Measurements from ENCODE around the gene SKAP1. TPM values are rescaled to one million over a fixed set of nuclear protein-coding genes. Genes with fewer than 3 reads are reported as not detected.

SKAP1 gene
- total RNA-seq, 2 experiments from 2014 or later = 1.2 TPM; not detected in 1

DNA sequence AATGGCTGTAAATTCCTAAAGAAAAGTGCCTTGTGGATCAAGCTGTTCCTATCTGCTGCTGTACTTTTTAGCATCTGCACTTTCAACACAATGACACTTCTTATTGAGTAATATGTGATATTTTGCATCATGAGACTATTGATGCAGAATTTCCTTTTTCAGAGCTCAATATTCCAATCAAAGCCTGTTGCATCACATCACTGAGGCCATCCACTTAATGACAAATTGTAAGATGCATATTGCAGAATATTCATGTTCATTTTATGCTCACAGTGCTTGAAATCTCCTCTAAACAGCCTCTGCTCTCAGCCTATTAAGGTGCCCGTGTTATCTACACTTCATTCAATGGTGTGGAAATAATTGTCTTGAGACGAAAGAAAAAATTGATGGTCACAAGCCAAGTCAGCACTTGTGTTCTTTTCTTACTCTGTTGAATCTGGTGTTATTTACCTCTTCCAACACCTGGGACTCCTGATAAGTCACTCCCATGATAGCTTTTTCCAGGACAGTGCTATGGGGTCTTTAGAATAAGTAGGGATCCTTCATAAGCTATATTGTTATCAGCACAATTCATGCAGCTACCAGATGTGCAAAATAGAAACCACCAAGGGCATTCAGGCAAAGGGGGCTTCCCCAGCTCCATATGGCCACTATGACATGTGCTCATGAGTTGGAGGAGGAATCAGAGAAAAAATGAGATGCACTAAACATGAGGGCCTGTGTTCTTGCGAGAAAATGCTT is 9.3 kb upstream of the SKAP1 start:
- intact Hi-C loops (cut with micrococcal nuclease; ENCODE audit: unreplicated experiment) = no loop called here
- Histone ChIP-seq H3K79me2 (ENCODE audit: insufficient read depth, low read depth, low read length) (no peaks in the 10 kb centered on the region), H3K4me3 (ENCODE audit: low read depth, low read length, poor library complexity, severe bottlenecking) (peak overlapping the region; percentile 10), H3K9me2 (ENCODE audit: insufficient read depth, low read length) (no peaks in the 10 kb centered on the region), H2AFZ (ENCODE audit: low read length) (peak overlapping the region; percentile 70; the same call in 1 of the 2 replicates), H3K4me2 (ENCODE audit: low read length) (peak overlapping the region; percentile 83), H3K4me1 (ENCODE audit: insufficient read depth, low read length, poor library complexity, severe bottlenecking) (peaks cover 70% of the 10 kb centered on the region), H3K27ac (ENCODE audit: low read depth, low read length, poor library complexity, severe bottlenecking) (peak overlapping the region; percentile 96), H3K36me3 (ENCODE audit: insufficient read depth, low read length) (no peaks in the 10 kb centered on the region), H3K9me3 (ENCODE audit: low read length) (no peaks in the 10 kb centered on the region), H4K20me1 (ENCODE audit: insufficient read depth, low read length) (no peaks in the 10 kb centered on the region)
- CTCF ChIA-PET (ENCODE audit: unreplicated experiment) = interaction anchor here (0.7 kb wide), 1 partner anchor 64 kb away, joined by 3 read pairs; no protein-coding TSS in a partner anchor
- POLR2A ChIA-PET = interaction anchor here (0.6 to 4.0 kb wide), 6 partner anchors 11 to 173 kb away, joined by 3 to 37 read pairs (median 4); no protein-coding TSS in a partner anchor
- no TSS peak for BruUV-seq (replicated peaks)
- peak; percentile 47 for DNase-seq (ENCODE audit: low spot score)
- no peak for TF ChIP-seq EZH2phosphoT487 (IDR thresholded peaks at IDR 0.05; ENCODE audit: borderline replicate concordance, low read depth, low read length)
- TF ChIP-seq, protein P1, sequence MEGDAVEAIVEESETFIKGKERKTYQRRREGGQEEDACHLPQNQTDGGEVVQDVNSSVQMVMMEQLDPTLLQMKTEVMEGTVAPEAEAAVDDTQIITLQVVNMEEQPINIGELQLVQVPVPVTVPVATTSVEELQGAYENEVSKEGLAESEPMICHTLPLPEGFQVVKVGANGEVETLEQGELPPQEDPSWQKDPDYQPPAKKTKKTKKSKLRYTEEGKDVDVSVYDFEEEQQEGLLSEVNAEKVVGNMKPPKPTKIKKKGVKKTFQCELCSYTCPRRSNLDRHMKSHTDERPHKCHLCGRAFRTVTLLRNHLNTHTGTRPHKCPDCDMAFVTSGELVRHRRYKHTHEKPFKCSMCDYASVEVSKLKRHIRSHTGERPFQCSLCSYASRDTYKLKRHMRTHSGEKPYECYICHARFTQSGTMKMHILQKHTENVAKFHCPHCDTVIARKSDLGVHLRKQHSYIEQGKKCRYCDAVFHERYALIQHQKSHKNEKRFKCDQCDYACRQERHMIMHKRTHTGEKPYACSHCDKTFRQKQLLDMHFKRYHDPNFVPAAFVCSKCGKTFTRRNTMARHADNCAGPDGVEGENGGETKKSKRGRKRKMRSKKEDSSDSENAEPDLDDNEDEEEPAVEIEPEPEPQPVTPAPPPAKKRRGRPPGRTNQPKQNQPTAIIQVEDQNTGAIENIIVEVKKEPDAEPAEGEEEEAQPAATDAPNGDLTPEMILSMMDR (conservative IDR thresholded peaks at IDR 0.05; ENCODE audit: low read length) = no peak

DNA sequence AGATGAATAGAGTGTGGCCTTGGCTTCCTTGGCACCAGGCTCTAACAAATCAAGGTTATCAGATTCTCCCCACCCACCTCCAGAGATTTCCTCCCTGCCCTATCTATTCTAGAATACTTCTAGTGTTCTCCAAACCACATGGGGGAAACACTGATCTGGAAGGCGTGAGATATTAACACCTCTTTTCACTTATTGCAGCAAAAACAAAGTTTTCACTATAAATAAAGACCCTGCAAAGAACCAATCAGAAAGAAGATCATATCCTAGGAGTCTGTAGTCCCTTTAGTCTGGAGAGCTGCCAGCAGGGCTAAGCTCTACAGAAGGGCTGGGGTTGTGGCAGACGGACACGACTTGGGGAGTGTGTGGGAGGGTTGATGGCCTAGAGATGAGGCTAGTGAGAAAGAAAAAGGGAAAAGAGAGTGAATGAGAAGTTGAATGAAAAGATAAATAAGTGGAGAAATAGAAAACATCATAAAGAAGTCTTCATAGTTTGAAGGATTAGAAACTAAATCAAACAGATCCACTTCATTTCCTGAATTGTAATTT is 8.6 kb upstream of the SKAP1 start:
- TF ChIP-seq EZH2phosphoT487 (IDR thresholded peaks at IDR 0.05; ENCODE audit: borderline replicate concordance, low read depth, low read length) = no peak
- TF ChIP-seq, protein P1 (conservative IDR thresholded peaks at IDR 0.05; ENCODE audit: low read length) = no peak
- no peaks in the 10 kb centered on the region for H3K36me3 ChIP-seq (ENCODE audit: insufficient read depth, low read length)
- no peaks in the 10 kb centered on the region for H3K9me2 ChIP-seq (ENCODE audit: insufficient read depth, low read length)
- no peaks in the 10 kb centered on the region for H3K9me3 ChIP-seq (ENCODE audit: low read length)
- CTCF ChIA-PET (ENCODE audit: unreplicated experiment) = no interaction called here
- no TSS peak for BruUV-seq (replicated peaks)
- no peak for DNase-seq (ENCODE audit: low spot score)
- no peak overlapping the region; the same call in 1 of the 2 replicates for H2AFZ ChIP-seq (ENCODE audit: low read length)
- no peak overlapping the region for H3K4me3 ChIP-seq (ENCODE audit: low read depth, low read length, poor library complexity, severe bottlenecking)
- H3K27ac ChIP-seq (ENCODE audit: low read depth, low read length, poor library complexity, severe bottlenecking) = no peak overlapping the region
- intact Hi-C loops (cut with micrococcal nuclease; ENCODE audit: unreplicated experiment) = no loop called here
- peaks cover 65% of the 10 kb centered on the region for H3K4me1 ChIP-seq (ENCODE audit: insufficient read depth, low read length, poor library complexity, severe bottlenecking)
- no peaks in the 10 kb centered on the region for H4K20me1 ChIP-seq (ENCODE audit: insufficient read depth, low read length)
- POLR2A ChIA-PET = interaction anchor here (1.4 to 1.5 kb wide), 2 partner anchors 36 to 75 kb away, joined by 3 to 6 read pairs; no protein-coding TSS in a partner anchor
- peak overlapping the region; percentile 83; the same call in 1 of the 2 replicates for H3K4me2 ChIP-seq (ENCODE audit: low read length)
- no peaks in the 10 kb centered on the region for H3K79me2 ChIP-seq (ENCODE audit: insufficient read depth, low read depth, low read length)

DNA sequence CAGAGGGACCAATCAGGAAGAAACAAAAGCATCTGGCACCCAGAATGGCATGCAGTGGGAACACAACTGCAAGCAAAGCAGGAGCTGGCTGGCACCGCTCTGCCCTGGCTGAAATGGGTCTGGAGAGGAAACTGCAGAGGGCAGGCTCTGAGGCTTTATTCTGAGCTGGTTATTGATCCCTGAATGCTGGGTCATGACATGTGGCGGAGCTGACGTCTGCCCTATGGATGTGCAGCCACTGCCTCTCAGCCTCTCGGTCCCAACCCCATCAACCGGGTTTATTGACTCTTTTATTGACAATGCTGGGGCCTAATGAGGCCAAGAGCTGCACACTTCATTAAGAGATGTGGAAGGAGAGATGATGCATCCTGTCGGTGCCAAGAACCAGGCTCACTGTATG is 3.9 kb upstream of the SKAP1 start:
- TF ChIP-seq, protein P1 (conservative IDR thresholded peaks at IDR 0.05; ENCODE audit: low read length) = no peak
- TF ChIP-seq EZH2phosphoT487 (IDR thresholded peaks at IDR 0.05; ENCODE audit: borderline replicate concordance, low read depth, low read length) = no peak
- no TSS peak for BruUV-seq (replicated peaks)
- H3K4me3 ChIP-seq (ENCODE audit: low read depth, low read length, poor library complexity, severe bottlenecking) = no peak overlapping the region
- CTCF ChIA-PET (ENCODE audit: unreplicated experiment) = no interaction called here
- intact Hi-C loops (cut with micrococcal nuclease; ENCODE audit: unreplicated experiment) = no loop called here
- no peaks in the 10 kb centered on the region for H3K36me3 ChIP-seq (ENCODE audit: insufficient read depth, low read length)
- POLR2A ChIA-PET = no interaction called here
- DNase-seq (ENCODE audit: low spot score) = no peak
- no peak overlapping the region for H2AFZ ChIP-seq (ENCODE audit: low read length)
- H3K79me2 ChIP-seq (ENCODE audit: insufficient read depth, low read depth, low read length) = no peaks in the 10 kb centered on the region
- H3K9me3 ChIP-seq (ENCODE audit: low read length) = no peaks in the 10 kb centered on the region
- H3K4me2 ChIP-seq (ENCODE audit: low read length) = no peak overlapping the region
- no peaks in the 10 kb centered on the region for H4K20me1 ChIP-seq (ENCODE audit: insufficient read depth, low read length)
- H3K9me2 ChIP-seq (ENCODE audit: insufficient read depth, low read length) = no peaks in the 10 kb centered on the region
- H3K27ac ChIP-seq (ENCODE audit: low read depth, low read length, poor library complexity, severe bottlenecking) = no peak overlapping the region
- peaks cover 33% of the 10 kb centered on the region for H3K4me1 ChIP-seq (ENCODE audit: insufficient read depth, low read length, poor library complexity, severe bottlenecking)

Data from OCI-LY7 (cell line).